HUES64 (cell line): ENCODE measurements around the gene ZC3HAV1.
"Not testable (repeated sequence)": the region's sequence is repeated elsewhere in the genome, so short reads cannot be mapped to it uniquely, and the experiment has no call there.

Experiments
- H3K27ac ChIP-seq: 2 replicates; pipeline ENCODE4 v1.7.0; 2013; ENCODE audit warnings: low read depth, low read length, inconsistent platforms
- H3K27me3 ChIP-seq: 2 replicates; pipeline ENCODE4 v1.6.1; 2013; ENCODE audit warnings: mild to moderate bottlenecking, low read length; ENCODE audit not compliant: insufficient read depth
- H3K36me3 ChIP-seq: 2 replicates; pipeline ENCODE4 v1.6.1; 2013; ENCODE audit warnings: mild to moderate bottlenecking, low read length; ENCODE audit not compliant: insufficient read depth
- H3K4me1 ChIP-seq: 2 replicates; pipeline ENCODE4 v1.6.1; 2013; ENCODE audit warnings: mild to moderate bottlenecking, low read length, moderate library complexity; ENCODE audit not compliant: insufficient read depth
- H3K4me3 ChIP-seq: 2 replicates; pipeline ENCODE4 v1.5.1; 2013; ENCODE audit warnings: mild to moderate bottlenecking, low read length, moderate library complexity
- H3K9ac ChIP-seq: 2 replicates; pipeline ENCODE4 v1.6.1; 2013; ENCODE audit warnings: mild to moderate bottlenecking, low read depth, low read length
- H3K9me3 ChIP-seq: 2 replicates; pipeline ENCODE4 v1.6.1; 2013; ENCODE audit warnings: low read depth, low read length; ENCODE audit not compliant: insufficient read depth
- WGBS: fragments of 150-250, 120-280 bp; methylation state at CpG from one replicate; pipeline ENCODE4 v1.1.7; 2013; ENCODE audit warnings: missing lambda C conversion rate; 5-methylcytosine and 5-hydroxymethylcytosine counted together

Gene ZC3HAV1

GRCh38 chr7:139034855-139035585 is 74.5 kb downstream of the ZC3HAV1 start:
- 25% methylated on average over 47 of the region's 47 CpGs for WGBS

GRCh38 chr7:139034336-139034735 is 75.2 kb downstream of the ZC3HAV1 start:
- H3K4me1 ChIP-seq: 0 out of 2 replicates have a peak, but pooled peaks cover 14% of the 10 kb centered on the region
- H3K36me3 ChIP-seq: peaks cover 39% of the 10 kb centered on the region
- peak overlapping the region; percentile 69; the same call in 1 of the 2 replicates for H3K4me3 ChIP-seq
- no peaks in the 10 kb centered on the region for H3K9me3 ChIP-seq
- WGBS: 92% methylated on average over 5 of the region's 5 CpGs
- peaks cover 8% of the 10 kb centered on the region; the same call in 1 of the 2 replicates for H3K27me3 ChIP-seq
- no peak overlapping the region for H3K9ac ChIP-seq
- no peak overlapping the region for H3K27ac ChIP-seq

More at GRCh38 chr7:139034855-139035585, 74.5 kb downstream of the ZC3HAV1 start:
- Histone ChIP-seq H3K36me3 (peaks cover 32% of the 10 kb centered on the region), H3K9ac (peak overlapping the region; percentile 82), H3K27ac (no peak overlapping the region), H3K4me1 (0 out of 2 replicates have a peak, but pooled peaks cover 14% of the 10 kb centered on the region), H3K9me3 (no peaks in the 10 kb centered on the region), H3K4me3 (peak overlapping the region; percentile 69), H3K27me3 (peaks cover 8% of the 10 kb centered on the region; the same call in 1 of the 2 replicates)

GRCh38 chr7:139033346-139034114 is 76.0 kb downstream of the ZC3HAV1 start:
- Histone ChIP-seq H3K27ac (no peak overlapping the region), H3K4me1 (0 out of 2 replicates have a peak, but pooled peaks cover 14% of the 10 kb centered on the region), H3K9me3 (no peaks in the 10 kb centered on the region), H3K36me3 (peaks cover 44% of the 10 kb centered on the region), H3K27me3 (peaks cover 8% of the 10 kb centered on the region; the same call in 1 of the 2 replicates), H3K4me3 (no peak overlapping the region), H3K9ac (no peak overlapping the region)
- WGBS: 94% methylated on average over 6 of the region's 6 CpGs

GRCh38 chr7:139032473-139032872 is 77.0 kb downstream of the ZC3HAV1 start:
- Histone ChIP-seq H3K4me1 (0 out of 2 replicates have a peak, but pooled peaks cover 4% of the 10 kb centered on the region), H3K27ac (no peak overlapping the region), H3K36me3 (peaks cover 53% of the 10 kb centered on the region), H3K9ac (no peak overlapping the region), H3K9me3 (no peaks in the 10 kb centered on the region), H3K4me3 (no peak overlapping the region), H3K27me3 (peaks cover 8% of the 10 kb centered on the region; the same call in 1 of the 2 replicates)
- WGBS: 86% methylated on average over 4 of the region's 4 CpGs

- H3K4me1 ChIP-seq: no peaks in the 10 kb centered on the region
- peaks cover 81% of the 10 kb centered on the region for H3K36me3 ChIP-seq
- WGBS: 96% methylated on average over 3 of the region's 3 CpGs
- no peak overlapping the region for H3K27ac ChIP-seq
- H3K4me3 ChIP-seq: no peak overlapping the region
- no peaks in the 10 kb centered on the region for H3K27me3 ChIP-seq
- no peak overlapping the region for H3K9ac ChIP-seq
- H3K9me3 ChIP-seq: no peaks in the 10 kb centered on the region
Observed at GRCh38 chr7:139029353-139029752, 80.2 kb downstream of the ZC3HAV1 start.

GRCh38 chr7:139026551-139026950 is 83.0 kb downstream of the ZC3HAV1 start:
- Histone ChIP-seq H3K27ac (no peak overlapping the region), H3K9me3 (no peaks in the 10 kb centered on the region), H3K27me3 (no peaks in the 10 kb centered on the region), H3K9ac (no peak overlapping the region), H3K36me3 (peaks cover 83% of the 10 kb centered on the region), H3K4me1 (no peaks in the 10 kb centered on the region), H3K4me3 (no peak overlapping the region)
- 84% methylated on average over 5 of the region's 6 CpGs for WGBS

- peaks cover 80% of the 10 kb centered on the region for H3K36me3 ChIP-seq
- H3K27ac ChIP-seq, H3K9ac ChIP-seq, H3K4me3 ChIP-seq, H3K4me1 ChIP-seq, H3K27me3 ChIP-seq, H3K9me3 ChIP-seq: not testable (repeated sequence)
- 91% methylated on average over 5 of the region's 5 CpGs for WGBS
Observed at GRCh38 chr7:139025861-139026260, 83.7 kb downstream of the ZC3HAV1 start.

- Histone ChIP-seq H3K4me1 (no peaks in the 10 kb centered on the region), H3K36me3 (peaks cover 62% of the 10 kb centered on the region), H3K9ac (no peak overlapping the region), H3K9me3 (no peaks in the 10 kb centered on the region), H3K27ac (no peak overlapping the region), H3K4me3 (no peak overlapping the region), H3K27me3 (no peaks in the 10 kb centered on the region)
- WGBS: 88% methylated on average over 5 of the region's 5 CpGs
Observed at GRCh38 chr7:139023076-139023475, 86.4 kb downstream of the ZC3HAV1 start.

GRCh38 chr7:139022286-139022685 is 87.2 kb downstream of the ZC3HAV1 start:
- no peaks in the 10 kb centered on the region for H3K27me3 ChIP-seq
- WGBS: 81% methylated on average over 4 of the region's 4 CpGs
- no peak overlapping the region for H3K27ac ChIP-seq
- peaks cover 56% of the 10 kb centered on the region for H3K36me3 ChIP-seq
- no peaks in the 10 kb centered on the region for H3K9me3 ChIP-seq
- no peaks in the 10 kb centered on the region for H3K4me1 ChIP-seq
- no peak overlapping the region for H3K9ac ChIP-seq
- H3K4me3 ChIP-seq: no peak overlapping the region

- Histone ChIP-seq H3K9ac (no peak overlapping the region), H3K36me3 (peaks cover 25% of the 10 kb centered on the region), H3K9me3 (no peaks in the 10 kb centered on the region), H3K4me3 (no peak overlapping the region), H3K27ac (no peak overlapping the region), H3K27me3 (no peaks in the 10 kb centered on the region), H3K4me1 (no peaks in the 10 kb centered on the region)
- 88% methylated on average over 3 of the region's 3 CpGs for WGBS
Observed at GRCh38 chr7:139018910-139019309, 90.6 kb downstream of the ZC3HAV1 start.

GRCh38 chr7:139016931-139017511 is 92.5 kb downstream of the ZC3HAV1 start:
- WGBS: 73% methylated on average over 7 of the region's 7 CpGs
- H3K36me3 ChIP-seq: peaks cover 9% of the 10 kb centered on the region; the same call in 1 of the 2 replicates
- no peak overlapping the region for H3K27ac ChIP-seq
- no peak overlapping the region for H3K4me3 ChIP-seq
- no peak overlapping the region for H3K9ac ChIP-seq
- H3K4me1 ChIP-seq: no peaks in the 10 kb centered on the region
- H3K9me3 ChIP-seq: no peaks in the 10 kb centered on the region
- no peaks in the 10 kb centered on the region for H3K27me3 ChIP-seq
